GM21576 (cell line): ENCODE data around the gene LUZP2.

ENCODE experiments used
- ATAC-seq: cut with Tn5 transposase; IDR thresholded peaks from one replicate; pipeline ENCODE4 v1.9.1; 2021; ENCODE audit warnings: mild to moderate bottlenecking, moderate library complexity; ENCODE audit not compliant: unreplicated experiment

The LUZP2 gene

GRCh38 chr11:24805671-24806070, 308.8 kb downstream of the LUZP2 start:
- ATAC-seq, result no peak

DNA sequence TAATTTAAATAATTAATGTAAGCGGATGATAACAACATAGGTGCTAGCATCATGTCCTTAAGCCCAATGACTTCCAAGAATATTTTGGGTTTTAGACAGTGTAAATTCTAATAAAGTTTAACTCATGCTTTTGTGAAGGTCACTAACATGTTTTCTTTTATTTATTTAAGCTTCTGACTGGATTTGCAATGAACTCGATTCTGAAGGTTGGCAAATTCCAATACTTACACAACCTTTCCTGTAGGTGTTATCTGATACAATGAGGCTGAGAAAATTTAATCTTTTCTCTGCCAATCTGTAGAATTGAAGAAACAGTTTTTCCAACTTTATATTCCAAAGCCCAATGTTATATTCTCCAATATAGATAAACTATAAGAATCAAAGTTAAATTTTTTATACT, 311.3 kb downstream of the LUZP2 start:
- no peak for ATAC-seq

GRCh38 chr11:24819006-24819405, 322.2 kb downstream of the LUZP2 start:
- ATAC-seq, result no peak

GRCh38 chr11:24819863-24820434, 323.1 kb downstream of the LUZP2 start:
- no peak for ATAC-seq

GRCh38 chr11:24820541-24820940, 323.7 kb downstream of the LUZP2 start:
- no peak for ATAC-seq

DNA sequence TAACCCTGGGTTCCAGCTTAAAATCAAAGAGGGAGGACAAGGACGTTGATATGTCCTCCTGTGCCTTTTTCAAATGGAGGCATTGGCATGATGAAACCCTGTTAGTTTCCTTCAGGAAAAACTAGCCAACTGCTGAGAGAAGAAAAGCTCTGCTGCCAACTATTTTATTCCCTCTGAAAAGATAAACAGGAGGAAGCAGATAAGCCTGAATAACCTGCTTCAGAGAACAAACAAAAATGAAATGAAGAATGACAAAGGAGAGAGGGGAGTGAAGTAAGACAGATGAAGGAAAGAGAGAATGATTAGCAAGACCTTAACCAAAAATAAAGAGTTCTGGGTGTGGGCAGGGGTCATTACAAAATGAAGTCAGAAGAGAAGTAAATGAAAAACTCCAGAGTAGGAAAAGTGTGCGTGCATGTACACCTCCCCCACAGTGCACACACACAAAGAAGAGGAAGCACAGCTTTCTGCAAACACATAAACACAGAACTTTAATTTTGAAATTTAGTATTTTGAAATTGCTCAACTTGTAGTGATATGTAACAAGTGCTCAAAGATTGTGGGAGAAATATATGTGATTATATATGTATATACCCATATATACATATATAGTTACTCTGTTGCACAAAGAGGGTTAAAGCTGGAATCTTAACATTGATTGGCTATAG, 332.2 kb downstream of the LUZP2 start:
- ATAC-seq, result no peak

- ATAC-seq, result no peak
These were observed 336.7 kb downstream of the LUZP2 start for GRCh38 chr11:24833573-24833972.

- no peak for ATAC-seq
These were observed 340.3 kb downstream of the LUZP2 start for GRCh38 chr11:24837112-24837511.

- no peak for ATAC-seq
These were observed 345.5 kb downstream of the LUZP2 start for GRCh38 chr11:24842308-24842707.

- ATAC-seq, result no peak
These were observed 347.6 kb downstream of the LUZP2 start for GRCh38 chr11:24844406-24844805.

DNA sequence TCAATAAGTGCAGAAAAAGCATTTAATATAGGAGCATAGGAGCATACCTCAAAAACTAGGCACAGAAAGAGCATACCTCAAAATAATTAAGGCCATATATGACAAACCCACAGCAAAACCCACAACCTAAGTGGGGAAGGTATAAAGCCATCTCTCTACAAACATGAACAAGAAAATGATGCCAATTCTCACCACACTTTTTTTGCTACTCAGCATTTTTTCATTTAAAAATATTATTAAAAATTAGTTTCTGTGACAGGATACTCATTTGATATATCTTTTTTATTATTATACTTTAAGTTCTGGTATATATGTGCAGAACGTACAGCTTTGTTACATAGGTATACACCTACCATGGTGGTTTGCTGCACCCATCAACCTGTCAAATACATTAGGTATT, 352.0 kb downstream of the LUZP2 start:
- ATAC-seq, result no peak

- no peak for ATAC-seq
These were observed 359.1 kb downstream of the LUZP2 start for GRCh38 chr11:24855951-24856350.

DNA sequence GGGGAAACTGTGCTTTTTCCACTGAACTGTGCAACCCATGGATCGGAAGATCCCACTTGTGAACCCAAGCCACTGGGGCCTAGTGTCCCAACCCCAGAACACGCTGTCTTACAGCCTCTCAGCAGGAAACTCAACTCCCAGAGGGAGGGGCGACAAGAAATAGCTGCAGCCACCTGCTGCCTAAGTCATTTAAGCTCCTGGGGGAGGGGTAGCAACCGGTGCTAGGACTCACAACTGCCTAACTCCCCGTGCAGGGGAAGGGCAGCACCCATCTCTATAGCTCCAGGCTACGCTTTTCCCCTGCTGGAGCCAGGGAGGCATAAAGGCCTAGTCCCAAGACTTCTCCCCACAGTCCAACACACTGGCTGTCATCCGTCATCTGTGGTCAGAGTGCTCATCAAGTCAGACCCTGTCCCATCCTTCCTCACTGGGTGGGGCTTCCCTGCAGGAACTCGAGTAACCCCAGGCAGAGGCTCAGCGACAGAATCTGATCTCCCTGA, 363.0 kb downstream of the LUZP2 start:
- no peak for ATAC-seq

DNA sequence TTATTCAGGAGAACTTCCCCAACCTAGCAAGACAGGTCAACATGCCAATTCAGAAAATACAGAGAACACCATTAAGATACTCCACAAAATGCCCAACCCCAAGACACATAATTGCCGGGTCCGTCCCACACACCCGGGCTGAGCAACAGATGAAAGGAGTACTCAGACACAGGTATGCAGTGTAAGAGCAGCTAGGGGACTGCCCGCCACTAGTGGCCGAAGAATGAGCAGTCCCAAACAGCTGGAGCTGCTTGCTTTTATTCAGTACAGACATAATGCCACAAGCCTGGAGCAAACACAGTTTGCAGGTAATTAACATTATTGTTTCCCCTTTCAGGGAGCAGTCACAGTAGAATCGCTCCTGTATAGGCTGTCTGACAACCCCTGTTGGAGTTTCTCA, 364.6 kb downstream of the LUZP2 start:
- no peak for ATAC-seq

- no peak for ATAC-seq
These were observed 369.9 kb downstream of the LUZP2 start for GRCh38 chr11:24866743-24867142.

DNA sequence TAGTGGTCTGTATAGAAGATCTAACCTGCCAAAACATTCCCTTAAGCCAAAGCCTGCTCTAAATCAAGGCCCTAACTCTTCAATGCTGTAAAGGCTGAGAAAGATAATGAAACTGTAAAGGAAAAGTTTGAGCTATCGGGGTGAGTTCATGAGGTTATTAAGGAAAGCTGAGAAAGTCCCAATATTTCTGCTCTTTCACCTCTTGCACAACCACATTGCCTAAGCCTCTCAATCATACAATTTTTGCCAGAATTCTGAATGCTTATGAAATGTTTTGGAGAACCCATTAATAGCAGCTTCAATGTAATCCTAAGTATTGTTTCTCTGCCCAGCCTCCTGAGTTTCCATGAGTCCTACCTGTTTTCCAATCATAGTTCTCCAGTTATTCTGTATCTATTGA, 373.2 kb downstream of the LUZP2 start:
- ATAC-seq, result no peak

DNA sequence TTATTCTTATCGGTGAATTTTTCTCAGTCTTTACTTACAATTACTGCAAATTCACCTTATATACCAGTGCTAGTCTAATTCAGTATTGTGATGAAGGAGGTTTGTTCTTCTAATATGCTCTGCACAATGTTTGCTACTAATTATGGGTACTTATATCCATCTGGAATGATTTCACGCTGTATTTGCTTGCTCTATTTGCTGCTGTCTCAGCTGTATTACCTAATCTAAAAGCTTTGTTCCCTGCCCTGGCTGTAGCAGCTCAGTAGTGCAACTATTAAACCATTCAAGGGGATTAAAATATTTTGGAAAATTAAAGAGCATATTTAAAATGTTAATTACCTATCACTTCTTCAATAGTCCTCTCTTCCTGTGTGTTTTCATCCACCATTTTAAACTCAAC, 375.3 kb downstream of the LUZP2 start:
- ATAC-seq, result no peak

DNA sequence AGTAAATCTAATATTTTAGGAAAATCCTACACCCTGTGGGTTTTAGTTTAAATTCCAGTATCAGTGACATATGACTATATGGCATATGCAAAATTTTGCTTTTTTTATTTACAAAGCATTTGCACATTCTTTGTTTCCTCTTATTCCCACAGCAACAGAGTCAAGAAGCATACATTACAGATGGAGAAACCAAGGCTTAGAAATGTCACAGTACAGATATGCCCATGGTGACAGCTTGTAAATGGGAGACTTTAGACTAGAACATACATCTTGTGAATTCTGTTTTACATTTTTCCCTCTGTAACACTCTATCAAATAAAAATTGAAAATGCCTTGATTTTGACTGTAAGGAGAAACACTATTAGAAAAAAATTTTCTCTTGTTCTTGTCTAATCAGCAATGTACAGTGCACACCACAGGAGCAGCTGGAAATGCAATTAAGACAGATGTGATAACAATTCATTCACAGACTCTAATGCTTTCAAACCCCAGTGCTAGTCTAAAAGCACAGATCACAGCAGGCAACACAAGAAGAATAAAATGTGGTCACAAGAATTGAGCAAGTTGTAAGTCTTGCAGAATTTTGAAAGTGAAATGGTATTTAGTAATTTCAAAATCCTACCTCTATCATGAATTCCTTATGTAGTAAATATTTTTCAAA, 375.9 kb downstream of the LUZP2 start:
- ATAC-seq, result no peak

GRCh38 chr11:24880962-24881361, 384.1 kb downstream of the LUZP2 start:
- no peak for ATAC-seq

DNA sequence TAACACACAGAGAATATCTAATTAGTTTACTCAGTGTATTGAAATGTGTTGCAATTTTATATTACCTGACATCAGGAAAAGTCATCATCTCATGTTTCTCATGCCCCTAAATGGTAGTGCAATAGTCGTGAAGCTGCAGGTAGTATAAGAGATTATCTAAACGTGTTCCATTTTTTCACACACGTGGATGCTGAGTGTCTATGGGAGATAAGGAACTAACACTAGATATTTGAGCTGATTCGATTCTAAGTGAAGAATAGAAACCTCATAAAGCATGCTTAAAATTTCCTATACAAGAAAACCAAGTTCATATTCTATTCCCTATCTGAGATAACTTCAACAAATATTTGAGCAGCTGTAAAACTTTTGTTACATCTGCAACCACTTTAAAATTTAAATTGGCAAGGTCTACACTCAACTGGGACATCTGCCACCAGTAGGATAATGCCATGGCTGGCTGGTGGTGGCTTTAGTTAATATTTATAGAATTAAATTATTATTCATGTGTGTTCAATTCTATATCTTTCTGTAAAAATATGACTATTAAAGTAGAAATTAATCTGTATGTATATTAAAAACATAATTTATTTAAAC, 388.8 kb downstream of the LUZP2 start:
- no peak for ATAC-seq

DNA sequence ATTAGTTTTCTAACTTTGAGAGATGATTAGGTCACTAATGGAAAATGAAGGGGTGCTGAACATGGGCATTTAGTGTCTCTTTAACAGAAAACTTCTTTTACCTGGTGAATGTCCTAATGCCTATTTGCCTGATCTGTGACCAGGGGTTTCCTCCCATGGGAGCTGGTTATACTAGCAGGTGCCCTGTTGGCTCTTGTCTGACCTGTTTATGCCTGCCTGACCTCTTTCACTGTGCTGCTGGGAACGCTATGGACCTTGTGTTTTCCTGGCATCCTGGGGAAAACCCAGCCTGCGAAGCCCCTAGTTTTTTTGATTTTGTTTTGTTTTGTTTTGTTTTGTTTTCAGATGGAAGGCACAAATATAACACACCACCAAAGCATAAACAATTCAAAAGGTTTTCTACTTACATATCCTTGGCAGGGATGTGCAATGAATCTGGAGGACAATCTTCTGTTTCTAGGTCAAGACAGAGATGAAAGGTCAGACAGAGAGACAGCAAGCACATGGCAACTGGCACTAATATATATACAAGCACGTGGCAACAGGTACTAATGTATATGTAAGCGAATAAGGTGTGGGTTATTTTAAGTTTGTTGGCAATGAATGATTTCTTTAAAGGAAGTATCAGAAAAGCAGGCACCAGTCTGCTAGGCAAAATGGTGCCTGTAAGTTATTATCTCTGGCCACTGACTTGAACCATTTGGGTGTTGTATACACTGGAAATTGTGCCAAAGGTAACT, 390.2 kb downstream of the LUZP2 start:
- ATAC-seq, result no peak
